Measurements from ENCODE around the gene MRTFA. TPM values are rescaled to one million over a fixed set of nuclear protein-coding genes. Genes with fewer than 3 reads are reported as not detected.
"Not testable (repeated sequence)": the region's sequence is repeated elsewhere in the genome, so short reads cannot be mapped to it uniquely, and the experiment has no call there.

The MRTFA gene
- 51.0 TPM for polyA plus RNA-seq (2013, experiment 1 of 2; ENCODE audit: insufficient read length)
- polyA plus RNA-seq (2013, experiment 2 of 2; ENCODE audit: insufficient read length), result 45.0 TPM

DNA sequence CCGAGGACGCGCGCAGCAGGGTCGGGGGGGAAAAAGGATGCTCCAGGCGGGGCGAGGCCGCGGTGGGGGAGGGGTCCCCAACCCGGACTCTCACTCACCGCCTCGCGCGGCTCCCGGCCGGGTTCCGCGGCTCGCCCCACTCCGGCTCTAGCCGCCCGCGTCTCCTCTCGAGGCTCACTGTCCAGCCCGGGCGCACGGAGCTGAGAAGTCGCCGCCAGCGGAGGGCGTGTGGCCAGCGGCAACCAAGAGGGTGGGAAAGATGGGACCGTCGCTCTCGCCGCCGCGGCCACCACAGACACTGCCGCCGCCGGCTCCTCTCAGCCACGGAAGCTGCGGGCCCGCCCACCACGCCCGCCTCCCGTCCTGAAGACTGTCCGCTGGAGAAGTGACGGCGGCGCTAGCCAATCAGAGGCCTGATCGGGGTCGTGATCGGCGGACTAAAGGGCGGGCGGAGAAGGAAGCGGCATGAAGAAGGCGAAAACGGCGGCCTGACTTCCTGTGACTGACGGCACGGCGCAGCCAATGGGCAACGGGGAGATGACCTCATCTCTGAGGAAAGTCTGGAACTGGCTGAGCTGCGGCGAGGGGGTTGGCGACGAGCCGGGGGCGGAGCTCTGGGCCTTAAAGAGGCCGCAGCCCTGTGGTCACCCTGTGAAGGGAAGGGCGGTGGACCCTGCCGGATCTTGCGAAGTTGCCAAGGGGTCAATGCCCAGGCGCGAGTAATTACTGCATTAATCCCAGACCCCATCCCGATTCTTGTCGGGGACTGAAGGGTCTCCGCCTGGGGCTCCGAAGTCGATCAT, at the start of gene MRTFA:
MRTFA (minus strand) TSS at position 340 of the 803 bp plus-strand sequence.
- peak; percentile 100 for DNase-seq

DNA sequence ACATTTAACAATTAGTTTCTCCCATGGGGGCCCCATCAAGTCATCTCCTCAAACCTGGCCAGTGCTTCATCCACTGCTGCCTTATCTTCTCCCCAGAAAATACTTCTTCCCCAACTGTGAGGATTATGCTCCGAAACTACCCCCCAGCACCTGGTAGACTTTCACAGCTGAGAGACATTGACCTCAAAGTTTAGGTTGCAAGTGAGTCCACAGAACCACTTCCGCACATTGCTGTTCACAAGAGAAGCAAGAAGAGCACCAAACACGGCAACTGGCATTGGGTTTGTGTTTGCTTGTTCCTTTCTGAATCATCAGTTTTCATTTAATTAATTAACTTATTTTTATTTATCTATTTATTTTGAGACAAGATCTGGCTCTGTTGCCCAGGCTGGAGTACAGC, 48.9 kb upstream of the MRTFA start:
- DNase-seq, result no peak

DNA sequence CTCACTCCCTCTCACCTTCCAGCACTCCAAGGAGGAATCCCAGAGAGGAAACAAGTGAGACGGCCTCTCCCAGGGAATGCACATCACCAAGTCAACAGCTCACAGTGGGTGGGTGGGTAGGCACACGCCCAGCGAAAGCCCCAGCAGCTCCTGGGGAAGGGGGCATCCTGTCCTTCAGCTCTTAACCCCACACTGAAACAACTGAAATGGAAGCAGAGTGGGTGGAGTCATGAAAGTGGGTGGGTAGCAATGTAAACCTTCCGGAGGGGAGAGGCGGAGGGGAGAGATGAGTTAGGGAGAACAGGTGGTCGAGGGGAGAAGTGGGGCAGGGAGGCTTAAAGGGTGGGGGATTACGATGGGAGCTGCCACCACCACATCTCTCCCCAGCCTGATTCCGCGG, 48.2 kb upstream of the MRTFA start:
- no peak for DNase-seq

DNA sequence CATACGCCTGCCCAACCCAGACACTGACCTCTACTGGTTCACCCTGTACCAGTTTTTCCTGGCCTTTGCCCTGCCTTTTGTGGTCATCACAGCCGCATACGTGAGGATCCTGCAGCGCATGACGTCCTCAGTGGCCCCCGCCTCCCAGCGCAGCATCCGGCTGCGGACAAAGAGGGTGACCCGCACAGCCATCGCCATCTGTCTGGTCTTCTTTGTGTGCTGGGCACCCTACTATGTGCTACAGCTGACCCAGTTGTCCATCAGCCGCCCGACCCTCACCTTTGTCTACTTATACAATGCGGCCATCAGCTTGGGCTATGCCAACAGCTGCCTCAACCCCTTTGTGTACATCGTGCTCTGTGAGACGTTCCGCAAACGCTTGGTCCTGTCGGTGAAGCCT, 44.9 kb upstream of the MRTFA start:
- no peak for DNase-seq

DNA sequence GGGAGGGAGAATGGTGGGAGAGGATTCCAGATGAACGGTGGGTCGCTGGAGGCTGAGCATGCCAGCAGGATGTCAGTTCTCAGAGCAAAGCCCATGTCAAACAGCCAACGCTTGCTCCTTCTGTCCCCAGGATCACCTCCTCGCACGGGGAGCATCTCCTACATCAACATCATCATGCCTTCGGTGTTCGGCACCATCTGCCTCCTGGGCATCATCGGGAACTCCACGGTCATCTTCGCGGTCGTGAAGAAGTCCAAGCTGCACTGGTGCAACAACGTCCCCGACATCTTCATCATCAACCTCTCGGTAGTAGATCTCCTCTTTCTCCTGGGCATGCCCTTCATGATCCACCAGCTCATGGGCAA, 44.3 kb upstream of the MRTFA start:
- DNase-seq, result no peak

DNA sequence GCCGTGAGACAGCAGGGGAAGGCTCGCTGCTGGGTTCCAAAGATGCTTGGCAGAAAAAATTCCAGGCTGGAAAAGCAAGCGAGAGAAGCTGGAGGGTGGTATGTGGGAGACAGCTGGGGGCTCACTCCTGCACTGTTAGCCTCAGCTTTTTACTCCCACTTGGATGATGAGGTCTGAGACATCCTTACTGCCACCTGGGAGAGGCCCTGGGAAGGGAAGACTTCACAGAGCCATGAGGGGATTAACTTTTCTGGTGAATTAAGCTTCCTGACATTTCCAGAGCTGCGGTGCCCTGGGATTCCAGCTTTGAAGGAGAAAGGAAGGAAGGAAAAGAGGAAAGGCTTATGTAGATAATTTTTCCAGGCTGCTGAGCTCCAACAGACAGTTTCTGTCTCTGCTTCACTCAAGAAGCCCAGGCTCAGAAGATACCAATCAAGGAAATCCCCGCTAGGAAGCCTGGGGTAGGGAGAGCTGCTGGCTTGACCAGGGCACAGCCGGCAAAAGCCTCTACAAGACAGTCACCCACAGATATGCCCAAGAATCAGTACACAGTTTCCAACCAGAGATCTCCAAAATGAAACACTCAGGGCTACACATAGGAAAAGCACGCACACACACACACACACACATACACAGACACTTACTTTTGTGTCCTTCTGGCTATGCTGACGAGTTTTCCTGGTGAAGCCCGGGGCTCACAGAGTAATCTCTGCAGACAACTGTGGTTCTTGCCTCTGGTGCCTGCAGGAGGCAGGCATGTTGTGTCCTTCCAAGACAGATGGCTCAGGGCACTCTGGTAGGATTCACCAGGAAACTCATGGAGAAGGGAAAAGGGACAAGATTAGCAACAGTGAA, 43.7 kb upstream of the MRTFA start:
- DNase-seq, result peak; percentile 67

DNA sequence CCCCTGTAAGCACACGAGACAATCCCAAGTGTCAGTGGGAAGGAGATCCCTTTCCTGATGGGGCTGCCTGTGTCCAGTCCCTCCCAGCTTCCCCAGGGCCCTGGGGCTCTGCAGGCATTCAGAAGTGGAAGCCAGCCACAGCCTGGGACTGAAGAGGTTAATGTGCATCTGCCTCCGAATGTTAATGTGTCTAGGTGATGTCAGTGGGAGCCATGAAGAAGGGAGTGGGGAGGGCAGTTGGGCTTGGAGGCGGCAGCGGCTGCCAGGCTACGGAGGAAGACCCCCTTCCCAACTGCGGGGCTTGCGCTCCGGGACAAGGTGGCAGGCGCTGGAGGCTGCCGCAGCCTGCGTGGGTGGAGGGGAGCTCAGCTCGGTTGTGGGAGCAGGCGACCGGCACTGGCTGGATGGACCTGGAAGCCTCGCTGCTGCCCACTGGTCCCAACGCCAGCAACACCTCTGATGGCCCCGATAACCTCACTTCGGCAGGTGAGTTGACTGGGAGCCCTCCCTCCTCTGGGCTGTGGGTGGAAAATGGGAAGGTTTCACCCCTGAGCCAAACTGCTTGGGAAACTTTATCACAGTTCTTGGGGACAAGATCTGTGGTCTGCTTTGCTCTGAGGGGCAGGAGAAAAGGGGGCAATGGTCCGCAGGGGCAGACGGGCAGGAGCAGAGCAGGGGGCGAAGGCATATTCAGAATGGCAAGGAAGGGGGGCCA, 42.9 kb upstream of the MRTFA start, which contains the start of gene MCHR1:
MCHR1 (plus strand) TSS at position 236 of the 715 bp plus-strand sequence; CDS start at position 405, 169 bp downstream.
- DNase-seq, result no peak

DNA sequence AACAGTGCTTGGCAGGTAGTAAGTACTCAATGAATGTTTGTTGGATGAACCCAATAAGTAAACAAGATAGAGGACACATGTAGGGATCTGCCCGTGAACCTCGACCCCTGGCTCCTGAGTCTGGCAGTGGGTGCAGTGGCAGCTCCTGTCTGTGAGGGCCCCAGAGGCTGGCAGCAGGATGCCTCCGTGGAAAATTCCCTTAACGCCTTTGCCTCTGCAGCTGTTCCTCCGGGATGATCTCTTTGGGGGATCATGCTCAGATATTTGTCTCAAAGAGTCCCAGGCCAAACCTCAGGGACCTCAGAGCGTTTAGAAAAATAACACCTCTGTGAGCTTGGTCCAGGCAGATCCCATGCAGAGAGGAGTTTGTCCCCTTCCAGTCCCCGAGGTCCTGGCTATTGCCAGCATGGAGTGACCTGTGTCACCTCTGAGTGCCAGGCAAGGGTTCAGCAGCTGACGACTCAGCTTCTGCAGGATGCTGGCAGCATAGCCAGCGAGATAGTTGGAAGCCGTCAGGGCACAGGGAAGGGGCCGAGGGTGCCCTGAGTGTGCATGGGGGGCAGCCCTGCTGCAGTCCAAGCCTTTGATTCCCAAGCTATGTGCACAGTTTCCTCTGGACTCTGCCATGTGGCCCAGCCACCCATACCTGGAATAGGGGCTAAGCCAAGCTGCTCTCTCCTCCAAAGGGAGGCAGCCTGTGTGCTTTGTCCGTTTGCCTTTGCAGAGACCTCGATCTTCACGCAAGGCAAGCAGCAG, 42.2 kb upstream of the MRTFA start:
- no peak for DNase-seq

DNA sequence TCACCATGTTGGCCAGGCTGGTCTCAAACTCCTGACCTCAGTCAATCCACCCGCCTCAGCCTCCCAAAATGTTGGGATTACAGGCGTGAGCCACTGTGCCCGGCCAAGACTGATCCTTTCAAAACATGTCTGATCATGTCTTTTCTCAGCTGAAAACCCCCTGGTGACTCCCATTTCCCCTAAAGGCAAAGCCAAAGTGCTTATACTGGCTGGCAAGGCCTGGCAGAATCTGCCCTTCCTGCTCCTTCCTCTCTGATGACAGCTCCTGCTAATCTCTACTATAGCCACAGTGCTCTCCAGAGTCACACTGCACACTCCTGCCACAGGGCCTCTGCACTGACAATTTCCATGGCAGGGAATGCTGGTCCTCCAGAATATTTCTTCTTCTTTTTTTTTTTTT, 40.1 kb upstream of the MRTFA start:
- no peak for DNase-seq

DNA sequence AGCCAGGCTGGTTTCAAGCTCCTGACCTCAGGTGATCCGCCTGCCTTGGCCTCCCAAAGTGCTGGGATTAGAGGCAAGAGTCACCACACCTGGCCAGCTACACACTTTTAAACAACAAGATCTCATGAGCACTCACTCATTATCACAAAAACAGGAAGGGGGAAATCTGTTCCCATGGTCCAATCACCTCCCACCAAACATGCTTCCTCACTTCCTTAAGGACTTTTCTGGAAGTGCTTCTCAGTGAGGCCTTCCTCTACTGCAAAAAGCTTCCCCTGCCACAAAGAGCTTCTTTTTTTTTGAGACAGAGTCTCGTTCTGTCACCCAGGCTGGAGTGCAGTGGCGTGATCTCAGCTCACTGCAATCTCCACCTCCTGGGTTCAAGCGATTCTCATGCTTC, 39.6 kb upstream of the MRTFA start:
- not testable (repeated sequence) for DNase-seq

DNA sequence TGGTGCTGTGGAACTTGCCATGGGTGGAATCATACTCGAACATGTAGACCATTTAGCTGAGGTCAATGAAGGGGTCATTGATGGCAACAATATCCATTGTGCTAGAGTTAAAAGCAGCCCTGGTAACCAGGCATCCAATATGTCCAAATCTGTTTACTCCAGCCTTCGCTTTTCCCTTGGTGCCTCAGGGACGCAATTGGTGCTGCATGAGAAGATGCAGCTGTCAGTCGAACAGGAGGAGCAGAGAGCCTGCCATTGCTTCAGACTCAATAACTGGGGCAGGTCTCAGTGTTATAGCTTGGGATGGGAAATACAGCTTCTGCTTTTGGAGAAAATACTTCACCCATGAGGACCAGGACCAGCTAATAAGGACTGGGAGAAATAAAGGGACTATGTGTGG, 37.8 kb upstream of the MRTFA start:
- DNase-seq, result no peak

DNA sequence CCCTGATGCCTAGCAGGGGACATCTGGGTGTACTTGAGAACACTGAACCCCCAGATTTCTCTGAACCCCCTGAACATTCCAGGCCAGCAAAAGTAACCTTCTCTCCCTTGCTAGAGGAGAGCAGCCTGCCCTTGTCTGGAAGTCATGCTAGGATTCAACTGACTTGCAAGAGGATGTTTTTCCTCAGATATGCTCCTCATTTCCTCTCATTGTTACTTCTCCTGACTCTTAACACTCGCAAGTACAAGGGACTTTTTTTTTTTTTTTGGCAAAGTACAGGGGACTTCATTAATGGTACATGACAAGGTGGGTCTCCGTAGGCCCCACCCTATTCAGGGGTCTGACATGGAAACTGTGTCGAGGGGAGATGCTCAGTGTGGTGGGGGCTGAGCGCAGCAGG, 36.5 kb upstream of the MRTFA start:
- no peak for DNase-seq

DNA sequence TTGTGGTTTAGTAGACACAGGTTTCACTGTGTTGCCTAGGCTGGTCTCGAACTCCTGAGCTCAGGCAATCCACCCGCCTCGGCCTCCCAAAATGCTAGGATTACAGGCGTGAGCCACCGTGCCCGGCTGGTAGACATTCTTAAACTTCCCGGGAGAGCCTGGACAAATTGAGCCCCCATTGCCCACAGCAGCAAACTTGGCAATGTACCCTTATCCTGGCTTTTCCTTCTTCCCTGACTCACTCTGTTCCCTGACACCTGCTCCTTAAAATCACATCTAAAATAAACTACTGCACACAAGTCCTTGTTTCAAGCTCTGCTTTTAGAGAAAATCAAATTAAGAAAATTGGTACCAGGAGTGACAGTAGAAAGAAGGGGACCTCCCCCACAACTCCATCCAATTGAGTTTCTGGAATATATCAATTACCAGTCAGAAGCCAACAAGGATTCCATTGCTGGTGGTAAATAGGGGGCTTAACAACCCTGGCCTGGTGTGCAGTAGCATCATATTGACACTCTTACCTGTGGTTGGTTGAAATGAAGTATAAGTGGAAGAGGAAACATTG, 35.4 kb upstream of the MRTFA start:
- no peak for DNase-seq

DNA sequence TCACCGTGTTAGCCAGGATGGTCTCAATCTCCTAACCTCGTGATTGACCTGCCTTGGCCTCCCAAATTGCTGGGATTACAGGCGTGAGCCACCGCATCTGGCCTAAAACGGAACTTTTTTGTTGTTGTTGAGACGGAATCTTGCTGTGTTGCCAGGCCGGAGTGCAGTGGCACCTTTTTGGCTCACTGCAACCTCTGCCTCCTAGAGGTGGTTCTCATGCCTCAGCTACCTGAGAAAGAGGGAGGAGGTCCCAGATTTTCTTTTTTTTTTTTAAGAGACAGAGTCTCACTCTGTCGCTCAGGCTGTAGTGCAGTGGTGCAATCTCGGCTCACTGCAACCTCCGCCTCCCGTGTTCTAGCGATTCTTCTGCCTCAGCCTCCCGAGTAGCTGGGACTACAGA, 34.9 kb upstream of the MRTFA start:
- no peak for DNase-seq

DNA sequence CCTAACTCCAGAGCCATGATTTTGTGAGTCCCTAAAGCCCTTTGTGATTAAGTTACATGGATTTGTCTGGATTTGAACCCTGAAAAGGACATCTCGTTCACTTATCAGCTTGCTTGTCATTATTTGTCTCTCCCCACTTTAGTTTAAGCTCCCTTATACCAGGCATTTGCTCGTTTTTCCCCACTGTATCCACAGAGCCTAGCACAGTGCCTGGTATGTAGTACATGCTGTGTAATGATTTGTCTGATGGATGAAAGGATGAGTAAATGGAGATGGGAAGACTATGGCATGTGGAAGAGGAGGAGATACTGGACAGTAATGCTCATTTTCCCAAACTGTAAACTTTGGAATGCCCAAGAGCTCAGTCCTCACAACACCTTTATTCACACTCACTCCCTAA, 33.5 kb upstream of the MRTFA start:
- DNase-seq, result no peak

DNA sequence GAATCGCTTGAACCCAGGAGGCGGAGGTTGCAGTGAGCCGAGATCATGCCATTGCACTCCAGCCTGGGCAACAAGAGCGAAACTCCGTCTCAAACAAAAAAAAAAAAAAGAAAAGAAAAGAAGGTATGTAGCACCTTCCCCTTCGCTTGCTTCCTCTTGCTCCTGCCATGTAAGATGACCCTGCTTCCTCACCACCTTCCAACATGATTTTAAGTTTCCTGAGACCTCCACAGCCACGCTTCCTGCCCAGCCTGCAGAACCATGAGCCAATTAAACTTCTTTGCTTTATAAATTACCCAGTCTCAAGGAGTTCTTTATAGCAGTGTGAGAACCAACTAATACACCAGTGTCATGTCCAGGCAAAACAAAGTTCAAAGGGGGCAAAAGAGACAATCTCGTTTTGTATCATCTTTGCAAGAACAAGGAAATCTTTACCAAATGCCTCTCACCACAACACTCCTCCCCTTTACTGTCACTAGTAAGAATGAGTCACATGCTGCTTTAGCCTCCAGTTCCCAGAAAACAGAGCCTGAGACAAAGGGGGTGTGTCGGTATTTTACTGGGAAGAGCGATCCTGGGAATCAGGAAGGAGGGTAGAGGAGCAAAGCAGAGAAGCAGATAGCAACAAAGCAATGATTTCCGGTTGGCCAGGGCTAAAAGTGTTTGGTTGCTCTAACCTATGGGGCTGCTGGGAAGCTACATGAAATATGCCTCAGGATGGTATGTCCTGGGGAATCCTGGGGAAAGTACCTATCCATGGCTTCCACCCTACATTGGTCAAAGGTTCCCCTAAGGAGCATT, 32.3 kb upstream of the MRTFA start:
- DNase-seq, result peak; percentile 78

DNA sequence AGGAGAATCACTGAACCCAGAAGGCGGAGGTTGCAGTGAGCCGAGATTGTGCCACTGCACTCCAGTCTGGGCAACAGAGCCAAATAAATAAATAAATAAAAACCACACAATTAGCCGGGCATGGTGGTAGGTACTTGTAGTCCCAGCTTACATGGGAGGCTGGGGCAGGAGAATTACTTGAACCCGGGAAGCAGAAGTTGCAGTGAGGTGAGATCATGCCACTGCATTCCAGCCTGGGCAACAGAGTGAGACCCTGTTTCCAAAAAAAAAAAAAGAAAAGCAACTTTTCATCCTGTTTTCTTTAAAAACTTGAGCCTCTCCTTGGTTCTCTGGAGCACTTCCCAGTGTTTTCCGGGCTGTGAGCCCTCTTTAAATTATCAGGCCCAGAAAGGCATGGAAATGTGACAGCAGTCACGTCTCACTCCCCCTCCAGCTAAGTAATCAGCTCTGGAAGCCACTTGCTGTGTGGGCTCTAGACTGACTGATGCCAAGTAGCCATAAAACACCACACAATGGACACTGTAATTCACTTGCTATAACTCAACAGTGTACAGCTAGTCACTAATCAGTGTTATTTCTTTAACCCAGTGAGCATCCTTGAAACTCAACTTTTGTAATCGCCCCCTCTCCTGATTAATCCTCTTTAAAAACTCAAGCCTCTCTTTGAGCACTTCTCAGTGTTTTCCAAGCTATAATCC, 29.8 kb upstream of the MRTFA start:
- peak; percentile 84 for DNase-seq

DNA sequence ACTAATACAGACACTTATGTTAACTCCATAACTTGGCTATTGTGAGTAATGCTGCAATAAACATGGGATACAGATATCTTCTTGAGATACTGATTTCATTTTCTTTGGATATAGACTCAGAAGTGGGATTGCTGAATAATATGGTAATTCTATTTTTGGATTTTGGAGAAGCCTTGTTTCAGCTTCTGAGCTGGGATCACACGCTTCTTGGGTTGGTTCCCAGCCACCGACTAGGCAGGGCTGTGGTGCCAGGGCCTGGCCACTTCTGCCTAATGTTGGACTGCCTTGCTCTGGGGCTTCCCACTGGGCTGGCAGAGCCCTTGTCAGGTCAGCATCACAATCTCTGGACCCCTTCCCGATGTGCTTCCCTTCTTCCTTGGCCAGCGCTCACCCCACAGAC, 28.8 kb upstream of the MRTFA start:
- peak; percentile 63 for DNase-seq

DNA sequence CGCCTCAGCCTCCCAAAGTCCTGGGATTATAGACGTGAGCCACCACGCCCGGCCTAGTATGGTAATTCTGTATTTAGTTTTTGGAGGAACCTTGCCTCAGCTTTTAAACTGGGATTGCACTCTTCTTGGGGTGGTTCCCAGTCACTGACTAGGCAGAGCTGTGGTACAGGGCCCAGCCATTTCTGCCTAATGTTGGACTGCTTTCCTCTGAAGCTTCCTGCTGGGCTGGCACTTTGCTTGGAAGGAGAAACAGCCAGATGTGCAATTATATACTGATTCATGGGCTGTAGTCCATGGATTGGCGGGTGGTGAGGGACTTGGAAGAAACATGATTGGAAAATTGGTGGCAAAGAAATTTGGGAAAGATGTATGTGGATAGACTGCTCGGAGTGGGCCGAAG, 25.2 kb upstream of the MRTFA start:
- DNase-seq, result no peak

DNA sequence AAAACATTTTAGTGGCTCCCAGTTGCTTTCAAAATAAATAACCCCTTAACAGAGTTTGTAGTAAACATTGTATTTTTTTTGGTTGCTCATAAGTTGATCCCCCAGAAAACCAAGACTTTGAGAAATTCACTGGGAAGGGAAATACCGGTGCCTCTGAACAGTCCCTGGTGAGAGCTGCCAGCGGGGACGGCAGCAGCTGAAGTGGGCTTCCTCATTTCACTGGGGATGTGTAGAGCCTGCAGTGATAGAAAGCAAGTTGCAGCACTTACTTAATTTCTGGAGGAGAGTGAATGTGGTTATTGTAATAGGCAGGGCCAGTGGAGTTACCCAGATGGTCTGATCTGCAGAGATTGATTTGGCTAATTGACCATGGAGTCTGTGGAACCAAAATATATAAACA, 24.2 kb upstream of the MRTFA start:
- DNase-seq, result no peak
